ENCODE measurements around the gene ARHGAP22. TPM values are rescaled to one million over a fixed set of nuclear protein-coding genes. Genes with fewer than 3 reads are reported as not detected.

ARHGAP22 gene
- total RNA-seq, 1 experiment from 2014 or later = 1.8 TPM

DNA sequence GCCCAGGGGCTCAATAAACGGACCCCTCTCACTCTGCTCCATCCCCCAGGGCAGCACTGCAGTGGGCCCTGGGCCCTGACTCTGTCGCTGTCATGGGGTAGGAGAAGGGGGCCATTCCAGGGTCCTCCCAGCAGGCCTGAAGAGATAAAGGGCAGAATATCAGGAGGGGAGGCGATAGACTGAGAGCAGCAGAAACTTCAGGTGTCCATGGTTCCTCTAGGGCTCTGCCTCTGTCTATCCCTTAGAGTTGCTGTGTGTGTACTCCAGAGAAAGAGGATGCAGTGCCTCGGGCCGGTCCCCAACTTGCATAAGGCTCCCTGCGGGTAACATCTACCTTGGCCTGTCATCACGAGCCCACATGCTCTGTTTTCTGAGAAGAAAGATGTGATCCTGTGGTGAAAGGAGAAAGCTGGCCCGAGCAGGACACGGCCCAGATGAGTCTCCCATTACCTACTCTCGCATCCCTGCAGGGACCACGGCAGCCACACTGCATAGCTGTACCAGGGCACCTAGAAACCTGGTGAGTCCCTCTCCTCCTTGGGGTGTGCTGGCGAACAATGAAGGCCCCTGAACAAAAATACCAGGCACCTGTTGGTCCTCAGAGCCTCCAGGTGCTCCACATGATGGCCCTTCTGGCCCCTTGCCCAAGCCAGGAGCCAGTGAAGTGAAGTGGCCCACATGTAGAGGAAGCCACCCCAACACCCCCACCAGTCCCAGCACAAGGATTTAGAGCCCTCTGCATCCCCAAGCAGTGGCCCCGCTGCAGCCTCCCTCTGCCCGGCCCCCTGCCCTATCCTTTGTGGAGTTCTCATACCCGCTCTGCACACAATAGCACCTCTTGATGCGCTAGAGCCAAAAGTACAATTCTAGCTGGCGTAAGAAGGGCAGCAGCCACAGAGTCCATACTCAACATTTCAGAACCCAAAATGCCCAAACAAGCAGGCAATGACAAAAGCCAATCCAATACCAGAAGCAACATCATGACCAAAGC lies 106.8 kb downstream of the ARHGAP22 start:
- no peaks in the 10 kb centered on the region for H3K27me3 ChIP-seq (ENCODE audit: control insufficient read depth, insufficient read depth, low read length)
- H3K4me1 ChIP-seq (ENCODE audit: control insufficient read depth, insufficient read depth, low read length) = no peaks in the 10 kb centered on the region
- intact Hi-C loops (cut with micrococcal nuclease; ENCODE audit: unreplicated experiment) = no loop called here
- TF ChIP-seq TCF7L2 (IDR thresholded peaks at IDR 0.05; ENCODE audit: low read depth, low read length) = no peak
- no peak for TF ChIP-seq SIN3A (IDR thresholded peaks at IDR 0.05; ENCODE audit: borderline replicate concordance, insufficient read depth, low read depth, low read length)
- TF ChIP-seq, protein P1, sequence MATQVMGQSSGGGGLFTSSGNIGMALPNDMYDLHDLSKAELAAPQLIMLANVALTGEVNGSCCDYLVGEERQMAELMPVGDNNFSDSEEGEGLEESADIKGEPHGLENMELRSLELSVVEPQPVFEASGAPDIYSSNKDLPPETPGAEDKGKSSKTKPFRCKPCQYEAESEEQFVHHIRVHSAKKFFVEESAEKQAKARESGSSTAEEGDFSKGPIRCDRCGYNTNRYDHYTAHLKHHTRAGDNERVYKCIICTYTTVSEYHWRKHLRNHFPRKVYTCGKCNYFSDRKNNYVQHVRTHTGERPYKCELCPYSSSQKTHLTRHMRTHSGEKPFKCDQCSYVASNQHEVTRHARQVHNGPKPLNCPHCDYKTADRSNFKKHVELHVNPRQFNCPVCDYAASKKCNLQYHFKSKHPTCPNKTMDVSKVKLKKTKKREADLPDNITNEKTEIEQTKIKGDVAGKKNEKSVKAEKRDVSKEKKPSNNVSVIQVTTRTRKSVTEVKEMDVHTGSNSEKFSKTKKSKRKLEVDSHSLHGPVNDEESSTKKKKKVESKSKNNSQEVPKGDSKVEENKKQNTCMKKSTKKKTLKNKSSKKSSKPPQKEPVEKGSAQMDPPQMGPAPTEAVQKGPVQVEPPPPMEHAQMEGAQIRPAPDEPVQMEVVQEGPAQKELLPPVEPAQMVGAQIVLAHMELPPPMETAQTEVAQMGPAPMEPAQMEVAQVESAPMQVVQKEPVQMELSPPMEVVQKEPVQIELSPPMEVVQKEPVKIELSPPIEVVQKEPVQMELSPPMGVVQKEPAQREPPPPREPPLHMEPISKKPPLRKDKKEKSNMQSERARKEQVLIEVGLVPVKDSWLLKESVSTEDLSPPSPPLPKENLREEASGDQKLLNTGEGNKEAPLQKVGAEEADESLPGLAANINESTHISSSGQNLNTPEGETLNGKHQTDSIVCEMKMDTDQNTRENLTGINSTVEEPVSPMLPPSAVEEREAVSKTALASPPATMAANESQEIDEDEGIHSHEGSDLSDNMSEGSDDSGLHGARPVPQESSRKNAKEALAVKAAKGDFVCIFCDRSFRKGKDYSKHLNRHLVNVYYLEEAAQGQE (IDR thresholded peaks at IDR 0.05; ENCODE audit: insufficient read depth in 1 of 2, low read depth in 2 of 2, low read length in 1 of 2) = no peak
- TF ChIP-seq, protein P2, sequence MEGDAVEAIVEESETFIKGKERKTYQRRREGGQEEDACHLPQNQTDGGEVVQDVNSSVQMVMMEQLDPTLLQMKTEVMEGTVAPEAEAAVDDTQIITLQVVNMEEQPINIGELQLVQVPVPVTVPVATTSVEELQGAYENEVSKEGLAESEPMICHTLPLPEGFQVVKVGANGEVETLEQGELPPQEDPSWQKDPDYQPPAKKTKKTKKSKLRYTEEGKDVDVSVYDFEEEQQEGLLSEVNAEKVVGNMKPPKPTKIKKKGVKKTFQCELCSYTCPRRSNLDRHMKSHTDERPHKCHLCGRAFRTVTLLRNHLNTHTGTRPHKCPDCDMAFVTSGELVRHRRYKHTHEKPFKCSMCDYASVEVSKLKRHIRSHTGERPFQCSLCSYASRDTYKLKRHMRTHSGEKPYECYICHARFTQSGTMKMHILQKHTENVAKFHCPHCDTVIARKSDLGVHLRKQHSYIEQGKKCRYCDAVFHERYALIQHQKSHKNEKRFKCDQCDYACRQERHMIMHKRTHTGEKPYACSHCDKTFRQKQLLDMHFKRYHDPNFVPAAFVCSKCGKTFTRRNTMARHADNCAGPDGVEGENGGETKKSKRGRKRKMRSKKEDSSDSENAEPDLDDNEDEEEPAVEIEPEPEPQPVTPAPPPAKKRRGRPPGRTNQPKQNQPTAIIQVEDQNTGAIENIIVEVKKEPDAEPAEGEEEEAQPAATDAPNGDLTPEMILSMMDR (IDR thresholded peaks at IDR 0.05) = no peak
- TF ChIP-seq POLR2AphosphoS5 (IDR thresholded peaks at IDR 0.05; ENCODE audit: low read depth, low read length) = no peak
- ATAC-seq = no peak
- in situ Hi-C loops (cut with HindIII; ENCODE audit: low pct_unique_long_range_greater_than_20kb, low sequenced_read_pairs) = no loop called here
- no peaks in the 10 kb centered on the region for H3K9me3 ChIP-seq (ENCODE audit: control insufficient read depth, insufficient read depth, low read depth, low read length)
- H3K27ac ChIP-seq (ENCODE audit: low read length) = no peak overlapping the region
- H3K4me3 ChIP-seq (ENCODE audit: low read depth in 2 of 2, low read length in 2 of 2) = no peak overlapping the region
- no peak for DNase-seq (ENCODE audit: low read depth, low spot score)
- no peaks in the 10 kb centered on the region for H3K36me3 ChIP-seq (ENCODE audit: control insufficient read depth, insufficient read depth, low read length)
- ChIA-PET POLR2A (no interaction called here), CTCF (interaction anchor here (0.6 kb wide), 1 partner anchor 152 kb away, joined by 3 read pairs; no protein-coding TSS in a partner anchor)
- no TSS peak for BruUV-seq (replicated peaks)

DNA sequence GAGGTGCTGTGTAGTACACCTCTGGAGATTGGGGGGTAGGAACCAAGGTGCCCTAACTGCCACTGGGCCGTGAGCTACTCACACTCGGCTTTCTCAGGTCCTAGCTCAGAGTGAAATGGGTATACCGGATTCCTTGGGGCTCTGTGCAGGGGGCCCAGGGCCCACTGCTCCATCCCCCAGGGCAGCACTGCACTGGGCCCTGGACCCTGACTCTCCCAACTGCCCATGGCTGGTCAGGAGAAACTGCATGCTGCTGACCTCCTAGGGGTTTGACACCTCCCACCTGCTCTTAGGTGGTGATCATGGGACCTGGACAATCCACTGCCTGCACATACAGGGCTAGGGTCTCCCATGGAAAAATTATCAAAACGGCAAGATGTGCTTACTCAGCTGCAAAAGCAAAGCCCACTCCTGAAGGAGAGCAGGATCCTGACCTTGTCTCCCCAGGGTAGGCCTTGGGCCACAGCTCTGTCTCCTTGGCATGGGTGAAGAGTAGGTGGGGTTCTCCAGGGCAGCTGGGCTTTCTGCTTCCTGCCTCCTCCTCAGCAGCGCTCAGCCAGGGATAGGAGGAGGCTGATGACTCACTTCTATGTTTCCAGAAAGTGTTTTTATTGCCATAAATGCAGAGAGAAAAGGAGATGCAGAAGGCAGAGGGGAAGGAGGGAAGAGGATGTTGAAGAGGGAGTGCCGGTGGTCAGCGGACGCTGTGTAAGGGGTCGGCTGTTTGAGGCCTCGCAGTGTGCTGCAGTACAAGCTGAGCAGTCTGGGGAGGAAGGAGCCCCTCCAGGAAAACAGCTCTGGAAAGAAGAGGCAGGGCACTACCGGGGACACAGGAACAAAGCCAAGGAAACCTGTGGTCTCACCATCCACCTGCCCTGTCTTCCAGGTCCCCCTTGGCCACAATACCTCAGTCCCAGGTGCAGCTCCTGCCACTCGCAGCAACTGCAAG lies 107.8 kb downstream of the ARHGAP22 start:
- DNase-seq (ENCODE audit: low read depth, low spot score) (no peak), ATAC-seq (peak; percentile 59)
- H3K27me3 ChIP-seq (ENCODE audit: control insufficient read depth, insufficient read depth, low read length) = no peaks in the 10 kb centered on the region
- intact Hi-C loops (cut with micrococcal nuclease; ENCODE audit: unreplicated experiment) = no loop called here
- ChIA-PET CTCF (interaction anchor here (0.6 kb wide), 1 partner anchor 153 kb away, joined by 3 read pairs; no protein-coding TSS in a partner anchor), POLR2A (no interaction called here)
- BruUV-seq (replicated peaks) = no TSS peak
- no peak for TF ChIP-seq POLR2AphosphoS5 (IDR thresholded peaks at IDR 0.05; ENCODE audit: low read depth, low read length)
- TF ChIP-seq, protein P2 (IDR thresholded peaks at IDR 0.05) = no peak
- TF ChIP-seq TCF7L2 (IDR thresholded peaks at IDR 0.05; ENCODE audit: low read depth, low read length) = no peak
- TF ChIP-seq SIN3A (IDR thresholded peaks at IDR 0.05; ENCODE audit: borderline replicate concordance, insufficient read depth, low read depth, low read length) = no peak
- TF ChIP-seq, protein P1 (IDR thresholded peaks at IDR 0.05; ENCODE audit: insufficient read depth in 1 of 2, low read depth in 2 of 2, low read length in 1 of 2) = no peak
- in situ Hi-C loops (cut with HindIII; ENCODE audit: low pct_unique_long_range_greater_than_20kb, low sequenced_read_pairs) = no loop called here
- no peaks in the 10 kb centered on the region for H3K4me1 ChIP-seq (ENCODE audit: control insufficient read depth, insufficient read depth, low read length)
- H3K4me3 ChIP-seq (ENCODE audit: low read depth in 2 of 2, low read length in 2 of 2) = no peak overlapping the region
- no peaks in the 10 kb centered on the region for H3K36me3 ChIP-seq (ENCODE audit: control insufficient read depth, insufficient read depth, low read length)
- H3K9me3 ChIP-seq (ENCODE audit: control insufficient read depth, insufficient read depth, low read depth, low read length) = no peaks in the 10 kb centered on the region
- H3K27ac ChIP-seq (ENCODE audit: low read length) = no peak overlapping the region
